ENCODE data around the gene PBXIP1. TPM values are rescaled to one million over a fixed set of nuclear protein-coding genes. Genes with fewer than 3 reads are reported as not detected.

PBXIP1 gene
- total and polyA plus RNA-seq, 10 of the 15 experiments (the other 5 are each of a cell fraction or from before 2014, with no cell fraction given) = 0.63 to 25.6 (median 15.4) TPM

DNA sequence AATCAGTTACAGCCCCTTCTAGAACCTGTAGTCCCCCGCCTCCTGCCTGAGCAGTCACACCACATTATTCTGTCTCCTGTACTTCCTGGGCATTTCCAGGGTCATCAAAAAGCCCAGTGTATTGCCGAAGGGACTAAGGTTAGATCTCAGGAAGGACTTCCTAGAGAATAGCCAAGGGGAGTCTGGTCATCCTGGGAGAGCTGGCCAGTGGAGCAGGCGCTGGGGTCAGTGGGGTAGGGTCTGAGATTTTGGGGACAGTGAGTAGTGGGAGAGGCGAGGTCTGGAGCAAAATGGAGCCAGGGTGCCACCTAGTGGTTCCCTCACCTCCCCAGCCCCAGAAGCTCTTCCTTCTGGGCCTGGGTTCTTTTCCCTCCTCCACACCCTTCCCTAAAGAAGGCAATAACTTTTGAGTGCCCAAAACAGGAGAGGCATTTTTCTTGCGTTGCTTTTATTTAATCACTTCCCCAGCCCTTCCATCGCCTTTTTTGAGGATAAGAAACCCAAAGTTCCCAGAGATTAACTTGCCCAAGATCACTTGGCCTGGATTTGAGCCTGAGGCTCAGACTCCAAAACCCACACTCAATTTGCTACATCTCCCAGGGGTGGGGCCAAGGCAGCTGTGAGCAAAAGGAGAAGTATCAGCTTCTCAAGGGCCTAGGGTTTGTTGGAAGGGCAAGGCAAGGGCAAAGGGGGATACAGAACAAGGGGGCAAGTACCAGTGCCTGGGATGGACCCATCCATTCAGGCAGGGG is 12.1 kb downstream of the PBXIP1 start:
- Histone ChIP-seq H3K4me3 (peak overlapping the region; percentile 77), H2AFZ (ENCODE audit: control insufficient read depth, low read depth, low read length) (no peak overlapping the region), H3K4me1 (ENCODE audit: control insufficient read depth, insufficient read depth, low read length) (peaks cover 63% of the 10 kb centered on the region), H3K27me3 (replicated peaks in 1 of 2; ENCODE audit: control insufficient read depth in 2 of 2, insufficient read depth in 2 of 2, low read length in 1 of 2) (no peaks in the 10 kb centered on the region), H3K79me2 (ENCODE audit: control insufficient read depth, insufficient read depth, low read length) (peaks cover 37% of the 10 kb centered on the region), H3K36me3 (ENCODE audit: control insufficient read depth in 2 of 2, insufficient read depth in 2 of 2, low read length in 1 of 2) (peaks cover 3 to 6% of the 10 kb centered on the region in 2 experiments; a peak in 3 of 4 replicates), H3K27ac (ENCODE audit: control insufficient read depth, insufficient read depth) (peak overlapping the region; percentile 100), H3K9me3 (replicated peaks; ENCODE audit: control insufficient read depth, insufficient read depth, low read length) (no peaks in the 10 kb centered on the region; the same call in 2 of the 3 replicates), H4K20me1 (ENCODE audit: control insufficient read depth, insufficient read depth) (no peaks in the 10 kb centered on the region), H3K9ac (ENCODE audit: control insufficient read depth, insufficient read depth, low read length) (peak overlapping the region; percentile 98), H3K4me2 (ENCODE audit: control insufficient read depth, insufficient read depth) (peak overlapping the region; percentile 100)
- POLR2A ChIA-PET = interaction anchor here (0.6 to 3.4 kb wide), 12 partner anchors 8 to 1824 kb away, joined by 3 to 19 read pairs (median 4); partner anchors contain the start of genes PMVK, PYGO2, UBE2Q1 and ZBTB7B
- WGBS (ENCODE audit: insufficient coverage, insufficient replicate concordance, low lambda C conversion rate, missing lambda C conversion rate) = 1% methylated on average over 6 of the region's 6 CpGs
- DNase-seq (ENCODE audit: low read depth, low spot score) = no peak
- in situ Hi-C loops (cut with MboI) (no loop called here), intact Hi-C loops (cut with micrococcal nuclease; ENCODE audit: unreplicated experiment) (no loop called here)
- no TSS peak for BruUV-seq (replicated peaks)
- RAD21 ChIA-PET (ENCODE audit: unreplicated experiment) = interaction anchor here (0.6 to 2.6 kb wide), 17 partner anchors 8 to 540 kb away, joined by 3 to 13 read pairs (median 4); partner anchors contain the start of genes PMVK, PYGO2 and SHC1
- SMC1A ChIA-PET (ENCODE audit: uncharacterized antibody, unreplicated experiment) = interaction anchor here (0.7 to 2.1 kb wide), 14 partner anchors 15 to 464 kb away, joined by 3 to 8 read pairs (median 4); partner anchors contain the start of gene ADAM15
- no peak for FAIRE-seq
- peak; percentile 37 for ATAC-seq
- CTCF ChIA-PET = interaction anchor here (0.5 to 2.2 kb wide), 21 partner anchors 18 to 317 kb away, joined by 3 to 16 read pairs (median 4); partner anchors contain the start of genes LENEP and PYGO2
- TF ChIP-seq RAD21 (IDR thresholded peaks at IDR 0.05; ENCODE audit: insufficient read depth, low read depth, low read length) (peak; percentile 71), ATF7 (IDR thresholded peaks at IDR 0.05; ENCODE audit: low read depth) (peak; percentile 9; the same call in 1 of the 2 replicates), RBBP5 (conservative IDR thresholded peaks at IDR 0.05) (no peak), SMC3 (IDR thresholded peaks at IDR 0.05; ENCODE audit: borderline replicate concordance, low read length) (peak; percentile 64; the same call in 1 of the 2 replicates), FOXM1 (IDR thresholded peaks at IDR 0.05; ENCODE audit: low read depth, low read length) (no peak), NR2C2 (IDR thresholded peaks at IDR 0.05; ENCODE audit: borderline replicate concordance, control insufficient read depth, insufficient read length, low read depth) (no peak), HCFC1 (IDR thresholded peaks at IDR 0.05; ENCODE audit: low read length) (no peak), ZNF207 (IDR thresholded peaks at IDR 0.05; ENCODE audit: borderline replicate concordance) (peak; percentile 50; the same call in 1 of the 2 replicates), IRF3 (IDR thresholded peaks at IDR 0.05) (peak; percentile 51; the same call in 1 of the 2 replicates), PAX8 (IDR thresholded peaks at IDR 0.05) (no peak), HDAC6 (IDR thresholded peaks at IDR 0.05; ENCODE audit: unreplicated experiment) (no peak), SMAD5 (IDR thresholded peaks at IDR 0.05; ENCODE audit: low read depth) (no peak), MEF2B (IDR thresholded peaks at IDR 0.05; ENCODE audit: partially characterized antibody, poor library complexity, severe bottlenecking) (no peak), POLR2AphosphoS5 (IDR thresholded peaks at IDR 0.05; ENCODE audit: low read length) (no peak), SIN3A (IDR thresholded peaks at IDR 0.05; ENCODE audit: low read depth, low read length) (no peak), CBX5 (IDR thresholded peaks at IDR 0.05; ENCODE audit: low read depth) (no peak)
- TF ChIP-seq, protein P1, sequence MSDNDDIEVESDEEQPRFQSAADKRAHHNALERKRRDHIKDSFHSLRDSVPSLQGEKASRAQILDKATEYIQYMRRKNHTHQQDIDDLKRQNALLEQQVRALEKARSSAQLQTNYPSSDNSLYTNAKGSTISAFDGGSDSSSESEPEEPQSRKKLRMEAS (IDR thresholded peaks at IDR 0.05; ENCODE audit: low read depth, low read length) = no peak
- TF ChIP-seq, protein P2, sequence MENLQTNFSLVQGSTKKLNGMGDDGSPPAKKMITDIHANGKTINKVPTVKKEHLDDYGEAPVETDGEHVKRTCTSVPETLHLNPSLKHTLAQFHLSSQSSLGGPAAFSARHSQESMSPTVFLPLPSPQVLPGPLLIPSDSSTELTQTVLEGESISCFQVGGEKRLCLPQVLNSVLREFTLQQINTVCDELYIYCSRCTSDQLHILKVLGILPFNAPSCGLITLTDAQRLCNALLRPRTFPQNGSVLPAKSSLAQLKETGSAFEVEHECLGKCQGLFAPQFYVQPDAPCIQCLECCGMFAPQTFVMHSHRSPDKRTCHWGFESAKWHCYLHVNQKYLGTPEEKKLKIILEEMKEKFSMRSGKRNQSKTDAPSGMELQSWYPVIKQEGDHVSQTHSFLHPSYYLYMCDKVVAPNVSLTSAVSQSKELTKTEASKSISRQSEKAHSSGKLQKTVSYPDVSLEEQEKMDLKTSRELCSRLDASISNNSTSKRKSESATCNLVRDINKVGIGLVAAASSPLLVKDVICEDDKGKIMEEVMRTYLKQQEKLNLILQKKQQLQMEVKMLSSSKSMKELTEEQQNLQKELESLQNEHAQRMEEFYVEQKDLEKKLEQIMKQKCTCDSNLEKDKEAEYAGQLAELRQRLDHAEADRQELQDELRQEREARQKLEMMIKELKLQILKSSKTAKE (IDR thresholded peaks at IDR 0.05; ENCODE audit: low read depth, poor library complexity, severe bottlenecking) = peak; percentile 44
